Measurements from ENCODE around the gene USF2.

- TF ChIP-seq CTCF (IDR thresholded peaks at IDR 0.05 in 4 of 5, conservative IDR thresholded peaks at IDR 0.05 in 1 of 5) (no peak), POLR2A (IDR thresholded peaks at IDR 0.05) (peak in 1 of 2 donors; percentile 13)
These were observed 2.8 kb upstream of the USF2 start for GRCh38 chr19:35265900-35266519.

Data from gastrocnemius medialis (tissue), 4 donors.